HEK293 (cell line): ENCODE measurements around the gene RRP1.

Experiments used
- EGR2 ChIP-seq: fragments of 450-650 bp; formaldehyde crosslinking; IDR thresholded peaks from 2 replicates; pipeline ENCODE4 v1.5.1; 2016; ENCODE audit warnings: low read depth, missing biosample characterization, missing genetic modification characterization
- HOXA7 ChIP-seq: sonication (generic); formaldehyde crosslinking; IDR thresholded peaks from 2 replicates; pipeline ENCODE4 v1.8.1; 2022; ENCODE audit warnings: missing genetic modification reagents, borderline replicate concordance
- REPIN1 ChIP-seq: fragments of 450-650 bp; formaldehyde crosslinking; IDR thresholded peaks from 2 replicates; pipeline ENCODE4 v1.5.1; 2017; ENCODE audit warnings: missing biosample characterization, missing genetic modification characterization, low read depth
- SALL2 ChIP-seq: fragments of 450-650 bp; formaldehyde crosslinking; IDR thresholded peaks from 2 replicates; pipeline ENCODE4 v1.5.0; 2017; ENCODE audit warnings: missing biosample characterization, mild to moderate bottlenecking, missing genetic modification characterization, borderline replicate concordance
- YY1 ChIP-seq: fragments of 450-650 bp; formaldehyde crosslinking; IDR thresholded peaks from 2 replicates; pipeline ENCODE4 v1.5.1; 2018; ENCODE audit warnings: missing biosample characterization, missing genetic modification characterization
- ZBTB7A ChIP-seq: fragments of 450-650 bp; formaldehyde crosslinking; IDR thresholded peaks from 2 replicates; pipeline ENCODE4 v1.5.1; 2016; ENCODE audit warnings: low read depth, missing biosample characterization, missing genetic modification characterization
- ZBTB8A ChIP-seq: fragments of 450-650 bp; formaldehyde crosslinking; IDR thresholded peaks from 2 replicates; pipeline ENCODE4 v1.5.1; 2016; ENCODE audit warnings: missing biosample characterization, missing genetic modification characterization
- ZEB2 ChIP-seq: fragments of 450-650 bp; formaldehyde crosslinking; IDR thresholded peaks from 2 replicates; pipeline ENCODE4 v1.5.1; 2016; ENCODE audit warnings: missing biosample characterization, missing genetic modification characterization
- ZIC2 ChIP-seq: fragments of 450-650 bp; formaldehyde crosslinking; IDR thresholded peaks from 2 replicates; pipeline ENCODE4 v1.5.1; 2016; ENCODE audit warnings: missing biosample characterization, missing genetic modification characterization
- ZNF157 ChIP-seq: fragments of 450-650 bp; formaldehyde crosslinking; IDR thresholded peaks from 2 replicates; pipeline ENCODE4 v1.5.1; 2016; ENCODE audit warnings: missing biosample characterization, missing genetic modification characterization
- ZNF16 ChIP-seq: fragments of 450-650 bp; formaldehyde crosslinking; IDR thresholded peaks from 2 replicates; pipeline ENCODE4 v1.5.1; 2016; ENCODE audit warnings: low read depth, missing biosample characterization, missing genetic modification characterization
- ZNF169 ChIP-seq: fragments of 450-650 bp; formaldehyde crosslinking; IDR thresholded peaks from 2 replicates; pipeline ENCODE4 v1.5.1; 2016; ENCODE audit warnings: missing biosample characterization, missing genetic modification characterization
- ZNF221 ChIP-seq: fragments of 450-650 bp; formaldehyde crosslinking; IDR thresholded peaks from 2 replicates; pipeline ENCODE4 v1.5.1; 2017; ENCODE audit warnings: missing biosample characterization, missing genetic modification characterization, borderline replicate concordance
- ZNF23 ChIP-seq: fragments of 450-650 bp; formaldehyde crosslinking; IDR thresholded peaks from 2 replicates; pipeline ENCODE4 v1.5.1; 2016; ENCODE audit warnings: missing biosample characterization, missing genetic modification characterization, borderline replicate concordance
- ZNF274 ChIP-seq, 2 experiments: fragments of 200-500 bp in 1 of 2; fragments of 450-650 bp in 1 of 2; sonication (Bioruptor generic) in 1 of 2; formaldehyde crosslinking in 1 of 2; IDR thresholded peaks; 2 replicates each; pipeline versions ENCODE4 v1.5.1 to v1.6.1; 2014 to 2016; ENCODE audit warnings: borderline replicate concordance in 1 of 2, inconsistent platforms in 1 of 2, low read length in 1 of 2, missing biosample characterization in 1 of 2, missing genetic modification characterization in 1 of 2
- ZNF433 ChIP-seq: fragments of 450-650 bp; formaldehyde crosslinking; IDR thresholded peaks from 2 replicates; pipeline ENCODE4 v1.5.1; 2016; ENCODE audit warnings: missing biosample characterization, missing genetic modification characterization, low read depth
- ZNF529 ChIP-seq: fragments of 450-650 bp; formaldehyde crosslinking; IDR thresholded peaks from 2 replicates; pipeline ENCODE4 v1.5.1; 2017; ENCODE audit warnings: missing genetic modification characterization, missing biosample characterization; ENCODE audit not compliant: insufficient replicate concordance
- ZNF585B ChIP-seq: fragments of 450-650 bp; formaldehyde crosslinking; IDR thresholded peaks from 2 replicates; pipeline ENCODE4 v1.5.1; 2016; ENCODE audit warnings: missing biosample characterization, missing genetic modification characterization
- ZNF658 ChIP-seq: fragments of 450-650 bp; formaldehyde crosslinking; IDR thresholded peaks from 2 replicates; pipeline ENCODE4; 2016; ENCODE audit warnings: missing biosample characterization, missing genetic modification characterization
- ZNF701 ChIP-seq: fragments of 450-650 bp; formaldehyde crosslinking; IDR thresholded peaks from 2 replicates; pipeline ENCODE4 v1.5.1; 2016; ENCODE audit warnings: missing biosample characterization, missing genetic modification characterization
- ZNF768 ChIP-seq: fragments of 450-650 bp; formaldehyde crosslinking; IDR thresholded peaks from 2 replicates; pipeline ENCODE4 v1.5.1; 2018; ENCODE audit warnings: missing biosample characterization, mild to moderate bottlenecking, missing genetic modification characterization
- TF ChIP-seq, protein P1 (sequence below): fragments of 450-650 bp; formaldehyde crosslinking; IDR thresholded peaks from 2 replicates; pipeline ENCODE4 v1.5.1; 2016; ENCODE audit warnings: missing biosample characterization, missing genetic modification characterization, low read depth
- TF ChIP-seq, protein P2 (sequence below): fragments of 450-650 bp; formaldehyde crosslinking; IDR thresholded peaks from 2 replicates; pipeline ENCODE4 v1.5.1; 2016; ENCODE audit warnings: missing biosample characterization, missing genetic modification characterization, borderline replicate concordance
- TF ChIP-seq, protein P3 (sequence below): fragments of 450-650 bp; formaldehyde crosslinking; IDR thresholded peaks from 2 replicates; pipeline ENCODE4 v1.5.1; 2016; ENCODE audit warnings: missing biosample characterization, missing genetic modification characterization
- TF ChIP-seq, protein P4 (sequence below): fragments of 450-650 bp; formaldehyde crosslinking; optimal IDR thresholded peaks from 2 replicates; pipeline ENCODE3; 2016; ENCODE audit warnings: missing biosample characterization, mild to moderate bottlenecking, missing genetic modification characterization
- TF ChIP-seq, protein P5 (sequence below): fragments of 450-650 bp; formaldehyde crosslinking; IDR thresholded peaks from 2 replicates; pipeline ENCODE4 v1.5.0; 2017; ENCODE audit warnings: missing biosample characterization, missing genetic modification characterization, borderline replicate concordance
- TF ChIP-seq, protein P6 (sequence below): fragments of 450-650 bp; formaldehyde crosslinking; IDR thresholded peaks from 2 replicates; pipeline ENCODE4 v1.5.1; 2016; ENCODE audit warnings: missing biosample characterization, missing genetic modification characterization

The RRP1 gene

DNA sequence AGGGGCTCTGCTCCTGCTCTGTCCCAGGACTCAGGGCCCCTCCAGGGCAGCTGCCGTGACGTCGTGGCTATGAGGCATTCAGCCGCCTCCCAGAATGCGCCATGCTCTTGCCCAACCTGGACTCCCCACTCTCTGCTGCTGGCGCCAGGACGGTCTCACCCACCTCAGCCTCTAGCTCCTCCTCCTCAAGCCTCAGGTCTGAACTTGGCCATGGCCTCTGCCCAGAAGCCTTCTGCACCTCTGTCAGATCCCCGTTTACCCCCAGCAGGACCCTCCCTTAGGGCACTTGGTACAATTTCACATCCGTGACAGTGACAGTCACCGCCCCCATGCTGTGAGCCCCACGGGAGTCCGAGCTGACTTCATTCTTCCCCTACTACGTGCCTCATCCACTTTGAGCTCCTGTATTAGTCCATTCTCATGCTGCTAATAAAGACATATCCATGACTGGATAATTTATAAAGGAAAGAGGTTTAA, 18.1 kb upstream of the RRP1 start (continued):
- peak; percentile 22; the same call in 1 of the 2 replicates for TF ChIP-seq EGR2 (tag by site-specific recombination)
- TF ChIP-seq ZNF23 = no peak
- TF ChIP-seq ZNF701 (tag by site-specific recombination) = no peak
- no peak for TF ChIP-seq ZNF16 (tag by site-specific recombination)
- TF ChIP-seq ZBTB8A (tag by site-specific recombination) = peak; percentile 44
- no peak for TF ChIP-seq ZBTB7A (tag by site-specific recombination)
- no peak for TF ChIP-seq SALL2
- no peak for TF ChIP-seq ZNF157 (tag by site-specific recombination)
- TF ChIP-seq ZNF768 = no peak
- TF ChIP-seq, protein P1, sequence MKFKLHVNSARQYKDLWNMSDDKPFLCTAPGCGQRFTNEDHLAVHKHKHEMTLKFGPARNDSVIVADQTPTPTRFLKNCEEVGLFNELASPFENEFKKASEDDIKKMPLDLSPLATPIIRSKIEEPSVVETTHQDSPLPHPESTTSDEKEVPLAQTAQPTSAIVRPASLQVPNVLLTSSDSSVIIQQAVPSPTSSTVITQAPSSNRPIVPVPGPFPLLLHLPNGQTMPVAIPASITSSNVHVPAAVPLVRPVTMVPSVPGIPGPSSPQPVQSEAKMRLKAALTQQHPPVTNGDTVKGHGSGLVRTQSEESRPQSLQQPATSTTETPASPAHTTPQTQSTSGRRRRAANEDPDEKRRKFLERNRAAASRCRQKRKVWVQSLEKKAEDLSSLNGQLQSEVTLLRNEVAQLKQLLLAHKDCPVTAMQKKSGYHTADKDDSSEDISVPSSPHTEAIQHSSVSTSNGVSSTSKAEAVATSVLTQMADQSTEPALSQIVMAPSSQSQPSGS = peak; percentile 62; the same call in 1 of the 2 replicates
- TF ChIP-seq, protein P2, sequence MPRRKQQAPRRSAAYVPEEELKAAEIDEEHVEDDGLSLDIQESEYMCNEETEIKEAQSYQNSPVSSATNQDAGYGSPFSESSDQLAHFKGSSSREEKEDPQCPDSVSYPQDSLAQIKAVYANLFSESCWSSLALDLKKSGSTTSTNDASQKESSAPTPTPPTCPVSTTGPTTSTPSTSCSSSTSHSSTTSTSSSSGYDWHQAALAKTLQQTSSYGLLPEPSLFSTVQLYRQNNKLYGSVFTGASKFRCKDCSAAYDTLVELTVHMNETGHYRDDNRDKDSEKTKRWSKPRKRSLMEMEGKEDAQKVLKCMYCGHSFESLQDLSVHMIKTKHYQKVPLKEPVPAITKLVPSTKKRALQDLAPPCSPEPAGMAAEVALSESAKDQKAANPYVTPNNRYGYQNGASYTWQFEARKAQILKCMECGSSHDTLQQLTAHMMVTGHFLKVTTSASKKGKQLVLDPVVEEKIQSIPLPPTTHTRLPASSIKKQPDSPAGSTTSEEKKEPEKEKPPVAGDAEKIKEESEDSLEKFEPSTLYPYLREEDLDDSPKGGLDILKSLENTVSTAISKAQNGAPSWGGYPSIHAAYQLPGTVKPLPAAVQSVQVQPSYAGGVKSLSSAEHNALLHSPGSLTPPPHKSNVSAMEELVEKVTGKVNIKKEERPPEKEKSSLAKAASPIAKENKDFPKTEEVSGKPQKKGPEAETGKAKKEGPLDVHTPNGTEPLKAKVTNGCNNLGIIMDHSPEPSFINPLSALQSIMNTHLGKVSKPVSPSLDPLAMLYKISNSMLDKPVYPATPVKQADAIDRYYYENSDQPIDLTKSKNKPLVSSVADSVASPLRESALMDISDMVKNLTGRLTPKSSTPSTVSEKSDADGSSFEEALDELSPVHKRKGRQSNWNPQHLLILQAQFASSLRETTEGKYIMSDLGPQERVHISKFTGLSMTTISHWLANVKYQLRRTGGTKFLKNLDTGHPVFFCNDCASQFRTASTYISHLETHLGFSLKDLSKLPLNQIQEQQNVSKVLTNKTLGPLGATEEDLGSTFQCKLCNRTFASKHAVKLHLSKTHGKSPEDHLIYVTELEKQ = no peak
- no peak for TF ChIP-seq ZNF433 (tag by site-specific recombination)
- TF ChIP-seq, protein P3, sequence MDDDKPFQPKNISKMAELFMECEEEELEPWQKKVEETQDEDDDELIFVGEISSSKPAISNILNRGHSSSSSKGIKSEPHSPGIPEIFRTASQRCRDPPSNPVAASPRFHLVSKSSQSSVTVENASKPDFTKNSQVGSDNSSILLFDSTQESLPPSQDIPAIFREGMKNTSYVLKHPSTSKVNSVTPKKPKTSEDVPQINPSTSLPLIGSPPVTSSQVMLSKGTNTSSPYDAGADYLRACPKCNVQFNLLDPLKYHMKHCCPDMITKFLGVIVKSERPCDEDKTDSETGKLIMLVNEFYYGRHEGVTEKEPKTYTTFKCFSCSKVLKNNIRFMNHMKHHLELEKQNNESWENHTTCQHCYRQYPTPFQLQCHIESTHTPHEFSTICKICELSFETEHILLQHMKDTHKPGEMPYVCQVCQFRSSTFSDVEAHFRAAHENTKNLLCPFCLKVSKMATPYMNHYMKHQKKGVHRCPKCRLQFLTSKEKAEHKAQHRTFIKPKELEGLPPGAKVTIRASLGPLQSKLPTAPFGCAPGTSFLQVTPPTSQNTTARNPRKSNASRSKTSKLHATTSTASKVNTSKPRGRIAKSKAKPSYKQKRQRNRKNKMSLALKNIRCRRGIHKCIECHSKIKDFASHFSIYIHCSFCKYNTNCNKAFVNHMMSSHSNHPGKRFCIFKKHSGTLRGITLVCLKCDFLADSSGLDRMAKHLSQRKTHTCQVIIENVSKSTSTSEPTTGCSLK = no peak
- TF ChIP-seq, protein P4, sequence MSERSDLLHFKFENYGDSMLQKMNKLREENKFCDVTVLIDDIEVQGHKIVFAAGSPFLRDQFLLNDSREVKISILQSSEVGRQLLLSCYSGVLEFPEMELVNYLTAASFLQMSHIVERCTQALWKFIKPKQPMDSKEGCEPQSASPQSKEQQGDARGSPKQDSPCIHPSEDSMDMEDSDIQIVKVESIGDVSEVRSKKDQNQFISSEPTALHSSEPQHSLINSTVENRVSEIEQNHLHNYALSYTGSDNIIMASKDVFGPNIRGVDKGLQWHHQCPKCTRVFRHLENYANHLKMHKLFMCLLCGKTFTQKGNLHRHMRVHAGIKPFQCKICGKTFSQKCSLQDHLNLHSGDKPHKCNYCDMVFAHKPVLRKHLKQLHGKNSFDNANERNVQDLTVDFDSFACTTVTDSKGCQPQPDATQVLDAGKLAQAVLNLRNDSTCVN = no peak
- TF ChIP-seq REPIN1 = no peak
- TF ChIP-seq HOXA7 (CRISPR knock-in tag) = no peak
- TF ChIP-seq ZEB2 (tag by site-specific recombination) = 0 out of 2 replicates have a peak, but pooled peaks have one; percentile 58
- TF ChIP-seq ZNF585B = no peak
- TF ChIP-seq ZNF274 (IDR thresholded peaks at IDR 0.05; ENCODE audit: low read length) = no peak
- no peak for TF ChIP-seq ZNF274 (tag by site-specific recombination; IDR thresholded peaks at IDR 0.05; ENCODE audit: borderline replicate concordance)
- TF ChIP-seq ZNF221 (tag by site-specific recombination) = no peak
- TF ChIP-seq, protein P5, sequence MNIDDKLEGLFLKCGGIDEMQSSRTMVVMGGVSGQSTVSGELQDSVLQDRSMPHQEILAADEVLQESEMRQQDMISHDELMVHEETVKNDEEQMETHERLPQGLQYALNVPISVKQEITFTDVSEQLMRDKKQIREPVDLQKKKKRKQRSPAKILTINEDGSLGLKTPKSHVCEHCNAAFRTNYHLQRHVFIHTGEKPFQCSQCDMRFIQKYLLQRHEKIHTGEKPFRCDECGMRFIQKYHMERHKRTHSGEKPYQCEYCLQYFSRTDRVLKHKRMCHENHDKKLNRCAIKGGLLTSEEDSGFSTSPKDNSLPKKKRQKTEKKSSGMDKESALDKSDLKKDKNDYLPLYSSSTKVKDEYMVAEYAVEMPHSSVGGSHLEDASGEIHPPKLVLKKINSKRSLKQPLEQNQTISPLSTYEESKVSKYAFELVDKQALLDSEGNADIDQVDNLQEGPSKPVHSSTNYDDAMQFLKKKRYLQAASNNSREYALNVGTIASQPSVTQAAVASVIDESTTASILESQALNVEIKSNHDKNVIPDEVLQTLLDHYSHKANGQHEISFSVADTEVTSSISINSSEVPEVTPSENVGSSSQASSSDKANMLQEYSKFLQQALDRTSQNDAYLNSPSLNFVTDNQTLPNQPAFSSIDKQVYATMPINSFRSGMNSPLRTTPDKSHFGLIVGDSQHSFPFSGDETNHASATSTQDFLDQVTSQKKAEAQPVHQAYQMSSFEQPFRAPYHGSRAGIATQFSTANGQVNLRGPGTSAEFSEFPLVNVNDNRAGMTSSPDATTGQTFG (tag by site-specific recombination) = no peak
- TF ChIP-seq YY1 = no peak
- TF ChIP-seq, protein P6, sequence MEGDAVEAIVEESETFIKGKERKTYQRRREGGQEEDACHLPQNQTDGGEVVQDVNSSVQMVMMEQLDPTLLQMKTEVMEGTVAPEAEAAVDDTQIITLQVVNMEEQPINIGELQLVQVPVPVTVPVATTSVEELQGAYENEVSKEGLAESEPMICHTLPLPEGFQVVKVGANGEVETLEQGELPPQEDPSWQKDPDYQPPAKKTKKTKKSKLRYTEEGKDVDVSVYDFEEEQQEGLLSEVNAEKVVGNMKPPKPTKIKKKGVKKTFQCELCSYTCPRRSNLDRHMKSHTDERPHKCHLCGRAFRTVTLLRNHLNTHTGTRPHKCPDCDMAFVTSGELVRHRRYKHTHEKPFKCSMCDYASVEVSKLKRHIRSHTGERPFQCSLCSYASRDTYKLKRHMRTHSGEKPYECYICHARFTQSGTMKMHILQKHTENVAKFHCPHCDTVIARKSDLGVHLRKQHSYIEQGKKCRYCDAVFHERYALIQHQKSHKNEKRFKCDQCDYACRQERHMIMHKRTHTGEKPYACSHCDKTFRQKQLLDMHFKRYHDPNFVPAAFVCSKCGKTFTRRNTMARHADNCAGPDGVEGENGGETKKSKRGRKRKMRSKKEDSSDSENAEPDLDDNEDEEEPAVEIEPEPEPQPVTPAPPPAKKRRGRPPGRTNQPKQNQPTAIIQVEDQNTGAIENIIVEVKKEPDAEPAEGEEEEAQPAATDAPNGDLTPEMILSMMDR (tag by site-specific recombination) = no peak
- no peak for TF ChIP-seq ZNF658
- no peak for TF ChIP-seq ZNF529
- TF ChIP-seq ZIC2 (tag by site-specific recombination) = peak; percentile 88
- TF ChIP-seq ZNF169 (tag by site-specific recombination) = no peak
